Uterus (tissue), 4 donors: Measurements from ENCODE around the gene PFKM. TPM values are rescaled to one million over a fixed set of nuclear protein-coding genes. Genes with fewer than 3 reads are reported as not detected.

Experiments used
- DNase-seq, 2 donors: peaks; one replicate each; pipeline ENCODE4 v3.0.0-alpha.2; 2019 to 2020
- H3K27ac ChIP-seq, 2 donors: fragments of 200-600 bp; sonication (generic); 1 replicate in 1 of 2; 2 replicates in 1 of 2; pipeline ENCODE4 v1.5.1; 2016 to 2018
- H3K27me3 ChIP-seq, 2 donors: fragments of 200-600 bp; sonication (generic); one replicate each; pipeline ENCODE4 v1.5.1; 2018 to 2019; ENCODE audit warnings: control low read depth in 1 of 2
- H3K36me3 ChIP-seq, 2 donors: fragments of 200-600 bp; sonication (generic); one replicate each; pipeline ENCODE4 v1.5.1; 2019; ENCODE audit warnings: control low read depth in 1 of 2
- H3K4me1 ChIP-seq, 2 donors: fragments of 200-600 bp; sonication (generic); one replicate each; pipeline ENCODE4 v1.5.1; 2018 to 2019; ENCODE audit warnings: control low read depth in 1 of 2
- H3K4me3 ChIP-seq, 2 donors: fragments of 200-600 bp; sonication (generic); 1 replicate in 1 of 2; 2 replicates in 1 of 2; pipeline ENCODE4 v1.5.1; 2018 to 2019; ENCODE audit warnings: mild to moderate bottlenecking in 1 of 2
- H3K9me3 ChIP-seq, 2 donors: fragments of 200-600 bp; sonication (generic); one replicate each; pipeline ENCODE4 v1.5.1; 2019; ENCODE audit warnings: control low read depth in 1 of 2
- CTCF ChIP-seq, 4 experiments: fragments of 200-600 bp in 2 of 4; fragments of 450-650 bp in 2 of 4; sonication (generic) in 2 of 4; IDR thresholded peaks; one replicate each; pipeline ENCODE4 v1.5.1; 2016 to 2019; ENCODE audit warnings: antibody characterized with exemption in 4 of 4, mild to moderate bottlenecking in 2 of 4, moderate library complexity in 1 of 4
- POLR2A ChIP-seq, 2 donors: fragments of 450-650 bp; IDR thresholded peaks; one replicate each; pipeline ENCODE4 v1.6.1; 2016; ENCODE audit warnings: antibody characterized with exemption in 2 of 2, mild to moderate bottlenecking in 1 of 2, moderate library complexity in 1 of 2
- intact Hi-C: fragments of 100-400 bp; cut with DNase I; formaldehyde crosslinking; loops from one replicate; pipeline ENCODE4 v1.15.1; 2023; ENCODE audit warnings: low total_unique reads
- total RNA-seq, 4 donors: library from RNA; depleted of rRNA in 3 of 4; stranded (reverse); fragments of >200 nt in 3 of 4; gene quantifications; one replicate each; pipeline versions ENCODE4 v1.1.0 to v1.2.4, GENCODE V29; 2014 to 2023
- donor health status: DM: yes; HTN: yes; CAD: no.

Gene PFKM
- total RNA-seq, 4 donors from 2014 or later = 30.9 to 150 (median 70.8) TPM

DNA sequence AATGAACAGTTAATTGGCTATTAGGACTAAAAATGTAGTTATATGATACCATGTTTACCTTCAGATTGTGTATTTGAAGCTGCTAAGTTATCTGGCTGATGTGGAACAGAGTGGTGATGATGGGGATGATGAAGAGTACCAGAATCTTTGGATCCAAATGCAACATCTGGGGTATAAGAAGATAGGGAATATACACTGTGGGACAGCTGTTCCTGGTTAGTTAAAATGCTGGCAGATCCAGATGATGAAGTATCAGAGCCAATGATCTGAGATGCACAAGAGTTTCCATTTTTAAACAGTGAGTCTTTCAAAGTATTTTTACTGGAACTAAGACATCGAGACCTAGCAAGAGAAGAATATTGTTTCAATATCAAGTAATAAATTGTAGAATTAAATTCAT is 44.9 kb upstream of the PFKM start:
- intact Hi-C loops = no loop called here
- H3K27me3 ChIP-seq = no peaks in the 10 kb centered on the region
- no peak for TF ChIP-seq POLR2A (IDR thresholded peaks at IDR 0.05)
- no peak for TF ChIP-seq CTCF (IDR thresholded peaks at IDR 0.05)
- H3K9me3 ChIP-seq = no peaks in the 10 kb centered on the region
- H3K4me1 ChIP-seq = no peaks in the 10 kb centered on the region
- no peak overlapping the region for H3K4me3 ChIP-seq
- no peak overlapping the region for H3K27ac ChIP-seq
- no peak for DNase-seq
- no peaks in the 10 kb centered on the region for H3K36me3 ChIP-seq

GRCh38 chr12:48075832-48076231 is 43.3 kb upstream of the PFKM start:
- intact Hi-C loops = no loop called here
- DNase-seq = no peak
- H3K27me3 ChIP-seq = no peaks in the 10 kb centered on the region
- H3K9me3 ChIP-seq = no peaks in the 10 kb centered on the region
- H3K27ac ChIP-seq = no peak overlapping the region
- no peaks in the 10 kb centered on the region for H3K36me3 ChIP-seq
- TF ChIP-seq POLR2A (IDR thresholded peaks at IDR 0.05) = no peak
- TF ChIP-seq CTCF (IDR thresholded peaks at IDR 0.05) = no peak
- H3K4me3 ChIP-seq = no peak overlapping the region
- no peaks in the 10 kb centered on the region for H3K4me1 ChIP-seq

GRCh38 chr12:48077111-48077510 is 42.1 kb upstream of the PFKM start:
- Histone ChIP-seq H3K27me3 (no peaks in the 10 kb centered on the region), H3K27ac (no peak overlapping the region), H3K9me3 (no peaks in the 10 kb centered on the region), H3K4me3 (no peak overlapping the region), H3K4me1 (no peaks in the 10 kb centered on the region), H3K36me3 (no peaks in the 10 kb centered on the region)
- no peak for DNase-seq
- intact Hi-C loops = no loop called here
- no peak for TF ChIP-seq POLR2A (IDR thresholded peaks at IDR 0.05)
- TF ChIP-seq CTCF (IDR thresholded peaks at IDR 0.05) = no peak

GRCh38 chr12:48078901-48079300 is 40.3 kb upstream of the PFKM start:
- Histone ChIP-seq H3K27me3 (no peaks in the 10 kb centered on the region), H3K36me3 (no peaks in the 10 kb centered on the region), H3K27ac (no peak overlapping the region), H3K9me3 (no peaks in the 10 kb centered on the region), H3K4me3 (no peak overlapping the region), H3K4me1 (no peaks in the 10 kb centered on the region)
- intact Hi-C loops = no loop called here
- no peak for DNase-seq
- TF ChIP-seq CTCF (IDR thresholded peaks at IDR 0.05) (no peak), POLR2A (IDR thresholded peaks at IDR 0.05) (no peak)

DNA sequence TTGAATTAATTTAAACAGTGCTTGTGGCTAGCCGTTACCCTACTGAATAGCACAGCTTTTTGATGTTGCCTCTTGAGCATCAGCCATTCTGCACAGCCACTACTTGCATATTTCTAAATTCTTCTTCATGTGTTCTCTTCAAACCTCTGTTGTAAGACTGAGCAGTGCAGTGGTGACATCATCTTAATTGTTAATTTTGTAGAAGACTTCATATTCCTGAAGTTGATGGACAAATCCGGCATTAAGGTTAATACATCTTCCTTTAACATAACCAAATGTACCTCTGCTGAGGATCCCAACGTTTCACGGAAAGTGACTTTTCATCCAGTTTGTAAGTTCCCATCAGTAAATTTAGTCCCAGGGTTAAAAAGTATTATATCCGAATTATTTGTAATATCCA is 38.9 kb upstream of the PFKM start:
- Histone ChIP-seq H3K27me3 (no peaks in the 10 kb centered on the region), H3K4me1 (no peaks in the 10 kb centered on the region), H3K9me3 (no peaks in the 10 kb centered on the region), H3K36me3 (no peaks in the 10 kb centered on the region), H3K27ac (no peak overlapping the region), H3K4me3 (no peak overlapping the region)
- intact Hi-C loops = no loop called here
- TF ChIP-seq POLR2A (IDR thresholded peaks at IDR 0.05) (no peak), CTCF (IDR thresholded peaks at IDR 0.05) (no peak)
- no peak for DNase-seq
